ENCODE results near the gene PRKACG. TPM values are rescaled to one million over a fixed set of nuclear protein-coding genes. Genes with fewer than 3 reads are reported as not detected.

The PRKACG gene
- total and polyA plus RNA-seq, 2 experiments from 2014 or later = not detected

GRCh38 chr9:69012696-69013381, 1.1 kb downstream of the PRKACG start:
- Histone ChIP-seq H3K27me3 (ENCODE audit: insufficient read depth) (no peaks in the 10 kb centered on the region), H3K27ac (ENCODE audit: low read depth) (no peak overlapping the region), H2AFZ (peak overlapping the region; percentile 89; the same call in 1 of the 2 replicates), H3K4me3 (no peak overlapping the region), H3K9me2 (ENCODE audit: insufficient read depth) (no peaks in the 10 kb centered on the region), H3K36me3 (ENCODE audit: insufficient read depth) (no peaks in the 10 kb centered on the region), H3F3A (replicated peaks; ENCODE audit: low read depth) (no peaks in the 10 kb centered on the region), H3K79me2 (replicated peaks; ENCODE audit: insufficient read depth) (no peaks in the 10 kb centered on the region), H3K4me1 (ENCODE audit: insufficient read depth) (peaks cover 10% of the 10 kb centered on the region), H3K4me2 (no peak overlapping the region), H4K20me1 (replicated peaks; ENCODE audit: insufficient read depth) (no peaks in the 10 kb centered on the region)
- no peak for DNase-seq (ENCODE audit: low spot score)
- H3K4me1 Mint-ChIP-seq = peaks cover 27% of the 10 kb centered on the region
- TF ChIP-seq POLR2AphosphoS5 (IDR thresholded peaks at IDR 0.05; ENCODE audit: low read depth) (no peak), NANOG (IDR thresholded peaks at IDR 0.05; ENCODE audit: borderline replicate concordance) (no peak), REST (IDR thresholded peaks at IDR 0.05; ENCODE audit: unreplicated experiment) (no peak), ETS1 (IDR thresholded peaks at IDR 0.05) (no peak), EZH2 (IDR thresholded peaks at IDR 0.05; ENCODE audit: low read depth, unreplicated experiment) (no peak), ZNF114 (CRISPR knock-in tag; IDR thresholded peaks at IDR 0.05) (no peak), CTCF (conservative IDR thresholded peaks at IDR 0.05; ENCODE audit: low read depth in 2 of 2) (no peak)
- H3K27ac Mint-ChIP-seq = no peak overlapping the region
- ATAC-seq = no peak
- peaks cover 3% of the 10 kb centered on the region for H3K27me3 Mint-ChIP-seq (ENCODE audit: insufficient read depth, low read depth, poor library complexity)
- H3K9me3 Mint-ChIP-seq = no peaks in the 10 kb centered on the region; the same call in 2 of the 3 replicates
- H3K36me3 Mint-ChIP-seq (ENCODE audit: low read depth) = 0 out of 3 replicates have a peak, but pooled peaks cover 4% of the 10 kb centered on the region
- no peak overlapping the region for H3K4me3 Mint-ChIP-seq

- Mint-ChIP-seq H3K36me3 (ENCODE audit: low read depth) (0 out of 3 replicates have a peak, but pooled peaks cover 4% of the 10 kb centered on the region), H3K4me3 (no peak overlapping the region), H3K4me1 (peaks cover 11% of the 10 kb centered on the region), H3K9me3 (no peaks in the 10 kb centered on the region; the same call in 2 of the 3 replicates), H3K27ac (no peak overlapping the region), H3K27me3 (ENCODE audit: insufficient read depth, low read depth, poor library complexity) (peaks cover 2% of the 10 kb centered on the region)
- no peak for DNase-seq (ENCODE audit: low spot score)
- no peaks in the 10 kb centered on the region for H4K20me1 ChIP-seq (replicated peaks; ENCODE audit: insufficient read depth)
- no peaks in the 10 kb centered on the region for H3F3A ChIP-seq (replicated peaks; ENCODE audit: low read depth)
- no peak overlapping the region for H3K27ac ChIP-seq (ENCODE audit: low read depth)
- ATAC-seq = no peak
- no peak overlapping the region for H2AFZ ChIP-seq
- H3K36me3 ChIP-seq (ENCODE audit: insufficient read depth) = no peaks in the 10 kb centered on the region
- H3K9me2 ChIP-seq (ENCODE audit: insufficient read depth) = no peaks in the 10 kb centered on the region
- no peak overlapping the region for H3K4me2 ChIP-seq
- H3K27me3 ChIP-seq (ENCODE audit: insufficient read depth) = no peaks in the 10 kb centered on the region
- no peak overlapping the region for H3K4me3 ChIP-seq
- no peaks in the 10 kb centered on the region for H3K79me2 ChIP-seq (replicated peaks; ENCODE audit: insufficient read depth)
- no peaks in the 10 kb centered on the region; the same call in 1 of the 2 replicates for H3K4me1 ChIP-seq (ENCODE audit: insufficient read depth)
- no peak for TF ChIP-seq CTCF (conservative IDR thresholded peaks at IDR 0.05; ENCODE audit: low read depth in 2 of 2)
Measured at GRCh38 chr9:69009708-69010107, 4.2 kb downstream of the PRKACG start.
